ENCODE data around the gene SLC25A30.

GRCh38 chr13:45454204-45454603 lies 36.0 kb upstream of the SLC25A30 start:
- TF ChIP-seq CTCF (IDR thresholded peaks at IDR 0.05; ENCODE audit: low read depth, low read length) (no peak), POLR2A (IDR thresholded peaks at IDR 0.05; ENCODE audit: extremely low read depth, insufficient read length) (no peak), MYC (IDR thresholded peaks at IDR 0.05; ENCODE audit: low read depth, low read length) (no peak), MAX (IDR thresholded peaks at IDR 0.05; ENCODE audit: low read depth, low read length) (no peak)

Measured in NB4 (cell line).